ENCODE data around the gene PTK7.
"Not testable (repeated sequence)": the region's sequence is repeated elsewhere in the genome, so short reads cannot be mapped to it uniquely, and the experiment has no call there.

GRCh38 chr6:43139973-43140372 lies 63.9 kb downstream of the PTK7 start:
- TF ChIP-seq ZNF274 (IDR thresholded peaks at IDR 0.05; ENCODE audit: low read depth, low read length); YY1 (IDR thresholded peaks at IDR 0.05; ENCODE audit: insufficient read depth, insufficient read length): not testable (repeated sequence)
